Cardiac fibroblast (primary cell): ENCODE measurements around the gene SDCCAG8.

ENCODE experiments used
- DNase-seq, 2 donors: peaks; one replicate each; pipeline versions ENCODE4 v3.0.0 to v3.0.0-alpha.2; 2010; ENCODE audit warnings: low read depth in 2 of 2
- H3K4me3 ChIP-seq, 2 donors: replicated peaks in 1 of 2; 1 replicate in 1 of 2; 2 replicates in 1 of 2; pipeline ENCODE4 v1.5.1; 2011; ENCODE audit warnings: low read depth in 2 of 2, low read length in 2 of 2, mild to moderate bottlenecking in 2 of 2, moderate library complexity in 1 of 2
- TF ChIP-seq, protein P1 (sequence below): IDR thresholded peaks from one replicate; pipeline ENCODE4 v1.5.1; 2011; ENCODE audit warnings: low read depth, mild to moderate bottlenecking, low read length, inconsistent platforms

The SDCCAG8 gene

DNA sequence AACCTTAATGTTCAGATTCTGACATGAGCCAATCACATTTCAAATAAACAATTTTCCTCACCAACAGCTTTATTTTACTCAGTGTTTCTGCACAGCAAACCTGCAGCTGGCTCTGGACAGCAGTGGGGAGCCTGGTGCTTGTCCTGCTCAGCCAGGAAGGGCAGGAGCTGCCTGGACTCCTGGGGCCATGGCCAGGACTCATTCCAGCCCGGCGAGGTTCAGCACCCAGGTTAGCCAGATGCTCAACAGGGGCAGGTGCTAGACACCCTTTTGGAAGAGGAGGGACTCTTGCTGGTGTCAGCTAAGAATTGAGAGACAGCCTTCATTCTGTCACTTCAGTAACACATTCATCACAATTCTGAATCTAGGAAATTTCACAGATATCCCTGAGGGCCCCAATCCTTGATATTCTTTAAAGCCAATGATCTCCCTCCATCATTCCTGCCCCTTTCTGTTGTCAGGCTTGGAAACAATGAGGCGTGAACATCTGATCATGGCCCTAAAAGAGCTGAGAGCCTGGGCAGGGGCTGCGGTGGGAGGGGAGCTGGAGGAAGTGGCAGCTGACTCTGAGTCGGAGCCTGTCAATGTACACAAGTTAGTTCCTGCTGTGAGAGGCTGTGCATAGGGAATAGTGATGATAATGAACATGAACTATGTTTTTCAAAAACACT, 251.3 kb downstream of the SDCCAG8 start:
- DNase-seq = no peak
- TF ChIP-seq, protein P1, sequence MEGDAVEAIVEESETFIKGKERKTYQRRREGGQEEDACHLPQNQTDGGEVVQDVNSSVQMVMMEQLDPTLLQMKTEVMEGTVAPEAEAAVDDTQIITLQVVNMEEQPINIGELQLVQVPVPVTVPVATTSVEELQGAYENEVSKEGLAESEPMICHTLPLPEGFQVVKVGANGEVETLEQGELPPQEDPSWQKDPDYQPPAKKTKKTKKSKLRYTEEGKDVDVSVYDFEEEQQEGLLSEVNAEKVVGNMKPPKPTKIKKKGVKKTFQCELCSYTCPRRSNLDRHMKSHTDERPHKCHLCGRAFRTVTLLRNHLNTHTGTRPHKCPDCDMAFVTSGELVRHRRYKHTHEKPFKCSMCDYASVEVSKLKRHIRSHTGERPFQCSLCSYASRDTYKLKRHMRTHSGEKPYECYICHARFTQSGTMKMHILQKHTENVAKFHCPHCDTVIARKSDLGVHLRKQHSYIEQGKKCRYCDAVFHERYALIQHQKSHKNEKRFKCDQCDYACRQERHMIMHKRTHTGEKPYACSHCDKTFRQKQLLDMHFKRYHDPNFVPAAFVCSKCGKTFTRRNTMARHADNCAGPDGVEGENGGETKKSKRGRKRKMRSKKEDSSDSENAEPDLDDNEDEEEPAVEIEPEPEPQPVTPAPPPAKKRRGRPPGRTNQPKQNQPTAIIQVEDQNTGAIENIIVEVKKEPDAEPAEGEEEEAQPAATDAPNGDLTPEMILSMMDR = no peak
- H3K4me3 ChIP-seq = no peak overlapping the region

DNA sequence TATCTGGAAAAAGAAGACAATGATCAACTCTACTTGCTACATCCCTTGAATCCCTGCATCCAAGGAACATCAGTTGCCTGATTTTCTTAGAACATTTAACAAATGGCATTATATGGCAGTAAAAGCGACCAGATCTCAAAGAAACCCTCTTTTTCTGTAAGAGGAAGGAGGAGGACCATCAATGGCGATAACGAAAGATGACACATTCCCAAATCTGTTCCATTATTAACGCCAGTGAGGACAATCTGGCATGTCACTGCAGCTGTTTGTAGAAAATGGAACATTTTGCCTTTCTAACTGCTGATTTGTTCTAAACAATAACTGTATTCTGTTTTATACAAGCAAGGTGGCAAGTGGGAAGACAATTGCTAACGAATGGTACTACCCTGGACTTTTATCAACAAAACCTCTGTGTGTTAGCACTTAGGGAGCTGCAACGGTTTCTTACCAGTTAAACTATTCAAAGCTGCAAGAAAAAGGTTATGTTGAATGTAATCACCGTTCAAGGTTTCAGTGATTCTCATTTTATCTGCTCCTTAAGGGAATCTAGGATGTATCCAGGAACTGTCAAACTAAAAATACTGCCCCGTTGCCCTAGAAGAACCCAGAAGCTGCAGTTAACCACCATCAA, 251.9 kb downstream of the SDCCAG8 start:
- DNase-seq = no peak
- H3K4me3 ChIP-seq = no peak overlapping the region
- TF ChIP-seq, protein P1 = no peak

DNA sequence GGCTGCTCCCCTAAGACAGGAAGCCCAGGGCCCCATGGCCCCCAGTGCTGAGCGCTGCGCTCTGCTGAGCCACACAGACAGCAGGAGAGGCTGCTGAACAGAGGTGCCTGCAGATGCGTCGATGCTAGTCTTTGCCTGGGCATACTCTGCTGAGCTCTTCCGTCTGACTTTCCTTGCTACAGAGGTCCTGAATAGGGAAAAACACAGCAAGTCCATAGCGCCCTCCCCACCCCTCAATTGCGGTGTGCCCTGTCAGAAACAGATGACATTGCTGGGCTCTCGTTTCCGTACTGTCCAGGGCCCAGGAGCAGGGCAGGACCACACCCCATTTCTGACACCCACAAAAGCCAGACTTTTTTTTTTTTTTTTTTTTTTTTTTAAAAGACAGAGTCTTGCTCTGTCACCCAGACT, 252.5 kb downstream of the SDCCAG8 start:
- H3K4me3 ChIP-seq = no peak overlapping the region
- no peak for DNase-seq
- TF ChIP-seq, protein P1 = no peak

DNA sequence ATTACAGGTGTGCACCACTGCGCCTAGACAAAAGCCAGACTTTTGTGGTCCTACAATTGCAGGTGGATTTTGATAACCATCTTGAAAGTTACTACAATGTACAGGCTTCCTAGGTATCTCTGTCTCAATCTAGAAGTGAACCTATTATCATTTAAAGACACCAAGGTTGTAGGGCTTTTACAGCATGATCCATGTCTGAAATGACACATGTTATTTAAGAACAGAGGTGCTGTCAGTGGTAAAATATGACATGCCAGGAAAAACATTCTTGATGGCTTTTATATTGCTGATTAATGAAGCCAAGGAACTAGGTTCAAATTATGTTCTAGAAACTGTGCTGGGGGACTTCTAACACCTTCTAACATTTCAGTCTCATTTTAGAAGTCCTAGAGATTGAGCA, 253.1 kb downstream of the SDCCAG8 start:
- TF ChIP-seq, protein P1 = no peak
- DNase-seq = no peak
- H3K4me3 ChIP-seq = no peak overlapping the region

DNA sequence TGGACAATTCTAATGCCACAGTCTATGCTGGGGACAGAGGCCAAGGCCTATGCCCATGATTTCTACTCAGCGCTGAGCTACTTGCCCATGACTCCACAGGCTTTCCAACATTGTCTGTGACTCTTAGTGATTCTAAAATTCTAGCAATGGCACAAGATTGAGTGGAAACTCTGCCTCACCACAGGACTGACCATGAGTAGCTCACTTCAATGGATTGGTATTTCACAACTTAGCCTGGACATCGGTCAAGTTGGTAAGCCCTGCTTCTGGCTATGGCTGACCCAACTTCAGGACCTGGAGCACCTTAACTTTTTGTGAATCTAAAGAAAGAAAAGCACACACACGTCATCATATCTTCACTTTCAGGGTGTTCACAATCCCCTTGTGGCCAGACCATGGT, 255.1 kb downstream of the SDCCAG8 start:
- H3K4me3 ChIP-seq = no peak overlapping the region
- TF ChIP-seq, protein P1 = no peak
- DNase-seq = no peak

DNA sequence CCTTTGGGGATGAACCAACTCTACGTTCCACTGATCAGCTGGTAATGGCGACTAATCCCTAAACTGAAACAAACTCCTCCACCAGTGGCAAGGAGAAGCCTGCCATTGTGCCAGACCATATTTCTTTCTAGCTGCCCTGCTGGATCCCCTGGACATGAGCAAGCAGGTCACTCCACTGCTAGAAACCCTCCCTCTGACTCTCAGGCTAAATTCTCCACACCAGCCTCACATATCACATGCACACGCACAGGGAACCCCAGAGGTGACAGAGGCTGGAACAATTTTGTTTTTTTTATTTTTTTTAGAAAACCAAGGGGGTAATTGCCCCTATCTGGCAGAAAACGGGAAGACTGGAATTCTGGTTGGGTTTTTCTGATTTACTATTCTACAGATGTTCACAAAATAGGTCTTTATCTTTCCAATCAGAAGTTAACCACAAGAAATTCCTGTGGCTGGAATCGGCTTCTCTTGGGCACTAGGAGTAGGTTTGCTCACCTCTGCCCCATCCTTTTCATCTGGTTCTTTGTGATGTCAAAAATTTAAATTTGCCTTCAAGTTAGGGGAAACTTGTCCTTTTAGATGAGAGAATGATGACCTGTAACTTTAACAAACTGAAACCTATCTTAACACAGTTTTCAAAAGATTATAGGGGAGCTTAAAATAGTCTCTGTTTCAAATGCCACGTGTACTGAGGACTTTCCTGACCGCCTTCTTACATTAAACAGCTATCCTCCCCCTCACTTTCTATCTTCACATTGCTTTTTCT, 258.1 kb downstream of the SDCCAG8 start:
- no peak overlapping the region for H3K4me3 ChIP-seq
- peak; percentile 24 to 34 for DNase-seq
- TF ChIP-seq, protein P1 = no peak
